KMS-11 (cell line): ENCODE measurements around the gene KLHL20.

ENCODE experiments used
- H2AFZ ChIP-seq: fragments of 200-600 bp; sonication (generic); 2 replicates; pipeline ENCODE4 v1.6.1; 2016; ENCODE audit warnings: antibody characterized with exemption, mixed run types, low read depth
- H3K27ac ChIP-seq: fragments of 200-600 bp; sonication (generic); 2 replicates; pipeline ENCODE4 v1.6.1; 2016; ENCODE audit warnings: mild to moderate bottlenecking, mixed run types
- H3K27me3 ChIP-seq: fragments of 200-600 bp; sonication (generic); 2 replicates; pipeline ENCODE4 v1.6.1; 2017; ENCODE audit warnings: mild to moderate bottlenecking, low read depth, mixed run types, moderate library complexity; ENCODE audit not compliant: insufficient read depth
- H3K36me3 ChIP-seq: fragments of 200-600 bp; sonication (generic); 2 replicates; pipeline ENCODE4 v1.6.1; 2017; ENCODE audit warnings: mild to moderate bottlenecking, mixed run types; ENCODE audit not compliant: insufficient read depth
- H3K4me1 ChIP-seq: fragments of 200-600 bp; sonication (generic); 2 replicates; pipeline ENCODE4 v1.6.1; 2016; ENCODE audit warnings: mild to moderate bottlenecking, low read depth, mixed run types; ENCODE audit not compliant: poor library complexity, severe bottlenecking
- H3K4me2 ChIP-seq: fragments of 200-600 bp; sonication (generic); 2 replicates; pipeline ENCODE4 v1.7.0; 2016; ENCODE audit warnings: mild to moderate bottlenecking, mixed run types
- H3K4me3 ChIP-seq: fragments of 200-600 bp; sonication (generic); IDR thresholded peaks from 2 replicates; pipeline ENCODE4 v1.6.1; 2017; ENCODE audit warnings: low read depth, low read length, mixed read lengths; ENCODE audit not compliant: insufficient read depth
- H3K79me2 ChIP-seq: fragments of 200-600 bp; sonication (generic); 2 replicates; pipeline ENCODE4 v1.6.1; 2016; ENCODE audit warnings: low read depth, mixed run types; ENCODE audit not compliant: insufficient read depth
- H3K9ac ChIP-seq: fragments of 200-600 bp; sonication (generic); 2 replicates; pipeline ENCODE4 v1.6.1; 2016; ENCODE audit warnings: mild to moderate bottlenecking, mixed run types
- H4K20me1 ChIP-seq: fragments of 200-600 bp; sonication (generic); 2 replicates; pipeline ENCODE4 v1.6.1; 2016; ENCODE audit warnings: mild to moderate bottlenecking, mixed run types; ENCODE audit not compliant: insufficient read depth
- CTCF ChIP-seq: fragments of 200-600 bp; sonication (generic); conservative IDR thresholded peaks from 2 replicates; pipeline ENCODE4 v1.6.1; 2017; ENCODE audit warnings: low read depth, mild to moderate bottlenecking, antibody characterized with exemption, low read length, moderate library complexity, mixed read lengths

Gene KLHL20

GRCh38 chr1:173771560-173771959 is 56.8 kb downstream of the KLHL20 start:
- H3K79me2 ChIP-seq, result no peaks in the 10 kb centered on the region
- H3K4me3 ChIP-seq, result no peak overlapping the region
- H3K27ac ChIP-seq, result no peak overlapping the region
- H2AFZ ChIP-seq, result no peak overlapping the region
- H3K9ac ChIP-seq, result no peak overlapping the region
- TF ChIP-seq CTCF, result no peak
- H3K4me1 ChIP-seq, result no peaks in the 10 kb centered on the region
- H3K27me3 ChIP-seq, result no peaks in the 10 kb centered on the region
- no peaks in the 10 kb centered on the region for H4K20me1 ChIP-seq
- no peaks in the 10 kb centered on the region; the same call in 1 of the 2 replicates for H3K36me3 ChIP-seq
- no peak overlapping the region for H3K4me2 ChIP-seq

- no peak overlapping the region for H2AFZ ChIP-seq
- no peak for TF ChIP-seq CTCF
- no peak overlapping the region for H3K4me2 ChIP-seq
Observed at GRCh38 chr1:173775578-173776226, 60.9 kb downstream of the KLHL20 start.

GRCh38 chr1:173779936-173780335 is 65.2 kb downstream of the KLHL20 start:
- Histone ChIP-seq H2AFZ (no peak overlapping the region), H3K27ac (no peak overlapping the region), H3K36me3 (no peaks in the 10 kb centered on the region; the same call in 1 of the 2 replicates), H3K4me3 (no peak overlapping the region), H4K20me1 (no peaks in the 10 kb centered on the region), H3K4me2 (no peak overlapping the region), H3K9ac (no peak overlapping the region), H3K79me2 (no peaks in the 10 kb centered on the region), H3K4me1 (no peaks in the 10 kb centered on the region), H3K27me3 (no peaks in the 10 kb centered on the region)
- no peak for TF ChIP-seq CTCF

More at GRCh38 chr1:173775578-173776226, 60.9 kb downstream of the KLHL20 start:
- Histone ChIP-seq H3K36me3 (no peaks in the 10 kb centered on the region; the same call in 1 of the 2 replicates), H4K20me1 (no peaks in the 10 kb centered on the region), H3K4me1 (no peaks in the 10 kb centered on the region), H3K9ac (no peak overlapping the region), H3K27ac (no peak overlapping the region), H3K4me3 (no peak overlapping the region), H3K79me2 (no peaks in the 10 kb centered on the region), H3K27me3 (no peaks in the 10 kb centered on the region)

- TF ChIP-seq CTCF, result no peak
- no peaks in the 10 kb centered on the region for H4K20me1 ChIP-seq
- H3K9ac ChIP-seq, result no peak overlapping the region
- no peak overlapping the region for H3K27ac ChIP-seq
- no peaks in the 10 kb centered on the region for H3K36me3 ChIP-seq
- no peaks in the 10 kb centered on the region for H3K4me1 ChIP-seq
- H3K27me3 ChIP-seq, result no peaks in the 10 kb centered on the region
- no peak overlapping the region for H2AFZ ChIP-seq
- H3K4me2 ChIP-seq, result no peak overlapping the region
- H3K79me2 ChIP-seq, result no peaks in the 10 kb centered on the region
- H3K4me3 ChIP-seq, result no peak overlapping the region
Observed at GRCh38 chr1:173784997-173785396, 70.2 kb downstream of the KLHL20 start.
